HepG2 (cell line): ENCODE data around the gene FUT1. TPM values are rescaled to one million over a fixed set of nuclear protein-coding genes. Genes with fewer than 3 reads are reported as not detected.

ENCODE experiments used
- KAT8 ChIP-seq: IDR thresholded peaks from 2 replicates; pipeline ENCODE4 v1.6.1; 2016; ENCODE audit warnings: missing genetic modification reagents, missing compliant biosample characterization
- REL ChIP-seq: sonication (generic); formaldehyde crosslinking; conservative IDR thresholded peaks from 2 replicates; pipeline ENCODE4 v1.8.0; 2022; ENCODE audit warnings: mild to moderate bottlenecking, missing genetic modification reagents, moderate library complexity
- REPIN1 ChIP-seq: sonication (generic); formaldehyde crosslinking; IDR thresholded peaks from 2 replicates; pipeline ENCODE4 v1.8.0; 2022; ENCODE audit warnings: missing genetic modification reagents, low read depth, mild to moderate bottlenecking, borderline replicate concordance
- TBL1XR1 ChIP-seq: fragments of 150-350 bp; IDR thresholded peaks from 2 replicates; pipeline ENCODE4 v1.6.1; 2014; ENCODE audit warnings: borderline replicate concordance, low read length; ENCODE audit not compliant: partially characterized antibody
- TCF7L2 ChIP-seq: IDR thresholded peaks from 2 replicates; pipeline ENCODE4 v1.6.1; 2011; ENCODE audit warnings: mild to moderate bottlenecking, low read depth, low read length, moderate library complexity
- ZFP36 ChIP-seq: fragments of 150-350 bp; IDR thresholded peaks from 2 replicates; pipeline ENCODE4 v1.6.1; 2018; ENCODE audit warnings: borderline replicate concordance, low read length, low read depth; ENCODE audit not compliant: partially characterized antibody
- ZNF180 ChIP-seq: sonication (generic); formaldehyde crosslinking; IDR thresholded peaks from 2 replicates; pipeline ENCODE4 v1.4.0; 2020; ENCODE audit warnings: low read depth, missing genetic modification reagents, borderline replicate concordance
- ZNF33A ChIP-seq: sonication (generic); formaldehyde crosslinking; IDR thresholded peaks from 2 replicates; pipeline ENCODE4 v1.5.1; 2020; ENCODE audit warnings: missing genetic modification reagents, mild to moderate bottlenecking, moderate library complexity, borderline replicate concordance
- ZNF607 ChIP-seq: sonication (generic); formaldehyde crosslinking; IDR thresholded peaks from 2 replicates; pipeline ENCODE4 v1.5.1; 2020; ENCODE audit warnings: missing genetic modification reagents, mild to moderate bottlenecking, borderline replicate concordance
- ZNF7 ChIP-seq: IDR thresholded peaks from 2 replicates; pipeline ENCODE4 v1.6.1; 2016; ENCODE audit warnings: missing biosample characterization, missing genetic modification reagents
- ZNF780A ChIP-seq: sonication (generic); formaldehyde crosslinking; IDR thresholded peaks from 2 replicates; pipeline ENCODE4 v1.8.0; 2022; ENCODE audit warnings: mild to moderate bottlenecking, missing genetic modification reagents, moderate library complexity
- polyA plus RNA-seq, 8 experiments: library from polyadenylated mRNA; depleted of rRNA in 3 of 8; stranded (reverse) in 7 of 8; unstranded in 1 of 8; fragments of >200 nt; fragmentation: Illumina TruSeq in 4 of 8; extraction: Trizol in 4 of 8; gene quantifications; 2 replicates each; pipeline versions ENCODE4 v1.2.1 to v1.2.3, GENCODE V29; 2011 to 2016; ENCODE audit warnings: low read depth in 4 of 8, missing spikeins in 1 of 8, mixed read lengths in 1 of 8; ENCODE audit not compliant: insufficient read depth in 1 of 8
- total RNA-seq, 5 experiments: library from RNA; depleted of rRNA; stranded (reverse); fragments of >200 nt; fragmentation: Illumina TruSeq; extraction: Trizol; gene quantifications; 2 replicates each; pipeline ENCODE4 v1.2.3, GENCODE V29; 2016; ENCODE audit warnings: low read depth in 1 of 5
- TF ChIP-seq, protein P1 (sequence below): sonication (generic); formaldehyde crosslinking; IDR thresholded peaks from 2 replicates; pipeline ENCODE4 v1.4.0; 2020; ENCODE audit warnings: missing genetic modification reagents
- TF ChIP-seq, protein P2 (sequence below): sonication (generic); formaldehyde crosslinking; IDR thresholded peaks from 2 replicates; pipeline ENCODE4 v1.9.0; 2021; ENCODE audit warnings: mild to moderate bottlenecking, missing genetic modification reagents
- TF ChIP-seq, protein P3 (sequence below): fragments of 450-650 bp; IDR thresholded peaks from 2 replicates; pipeline ENCODE4 v1.6.1; 2016

Gene FUT1
- total and polyA plus RNA-seq, 2 of the 13 experiments (the other 11 are each of a cell fraction or from before 2014, with no cell fraction given): 0.07 to 1.1 TPM

- TF ChIP-seq, protein P1, sequence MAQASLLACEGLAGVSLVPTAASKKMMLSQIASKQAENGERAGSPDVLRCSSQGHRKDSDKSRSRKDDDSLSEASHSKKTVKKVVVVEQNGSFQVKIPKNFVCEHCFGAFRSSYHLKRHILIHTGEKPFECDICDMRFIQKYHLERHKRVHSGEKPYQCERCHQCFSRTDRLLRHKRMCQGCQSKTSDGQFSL (CRISPR knock-in tag): no peak
- no peak for TF ChIP-seq TCF7L2
- TF ChIP-seq ZNF33A (CRISPR knock-in tag): no peak
- TF ChIP-seq KAT8: peak; percentile 70
- no peak for TF ChIP-seq REL (CRISPR knock-in tag)
- TF ChIP-seq ZNF7 (CRISPR knock-in tag): no peak
- no peak for TF ChIP-seq ZNF180 (CRISPR knock-in tag)
- TF ChIP-seq, protein P2, sequence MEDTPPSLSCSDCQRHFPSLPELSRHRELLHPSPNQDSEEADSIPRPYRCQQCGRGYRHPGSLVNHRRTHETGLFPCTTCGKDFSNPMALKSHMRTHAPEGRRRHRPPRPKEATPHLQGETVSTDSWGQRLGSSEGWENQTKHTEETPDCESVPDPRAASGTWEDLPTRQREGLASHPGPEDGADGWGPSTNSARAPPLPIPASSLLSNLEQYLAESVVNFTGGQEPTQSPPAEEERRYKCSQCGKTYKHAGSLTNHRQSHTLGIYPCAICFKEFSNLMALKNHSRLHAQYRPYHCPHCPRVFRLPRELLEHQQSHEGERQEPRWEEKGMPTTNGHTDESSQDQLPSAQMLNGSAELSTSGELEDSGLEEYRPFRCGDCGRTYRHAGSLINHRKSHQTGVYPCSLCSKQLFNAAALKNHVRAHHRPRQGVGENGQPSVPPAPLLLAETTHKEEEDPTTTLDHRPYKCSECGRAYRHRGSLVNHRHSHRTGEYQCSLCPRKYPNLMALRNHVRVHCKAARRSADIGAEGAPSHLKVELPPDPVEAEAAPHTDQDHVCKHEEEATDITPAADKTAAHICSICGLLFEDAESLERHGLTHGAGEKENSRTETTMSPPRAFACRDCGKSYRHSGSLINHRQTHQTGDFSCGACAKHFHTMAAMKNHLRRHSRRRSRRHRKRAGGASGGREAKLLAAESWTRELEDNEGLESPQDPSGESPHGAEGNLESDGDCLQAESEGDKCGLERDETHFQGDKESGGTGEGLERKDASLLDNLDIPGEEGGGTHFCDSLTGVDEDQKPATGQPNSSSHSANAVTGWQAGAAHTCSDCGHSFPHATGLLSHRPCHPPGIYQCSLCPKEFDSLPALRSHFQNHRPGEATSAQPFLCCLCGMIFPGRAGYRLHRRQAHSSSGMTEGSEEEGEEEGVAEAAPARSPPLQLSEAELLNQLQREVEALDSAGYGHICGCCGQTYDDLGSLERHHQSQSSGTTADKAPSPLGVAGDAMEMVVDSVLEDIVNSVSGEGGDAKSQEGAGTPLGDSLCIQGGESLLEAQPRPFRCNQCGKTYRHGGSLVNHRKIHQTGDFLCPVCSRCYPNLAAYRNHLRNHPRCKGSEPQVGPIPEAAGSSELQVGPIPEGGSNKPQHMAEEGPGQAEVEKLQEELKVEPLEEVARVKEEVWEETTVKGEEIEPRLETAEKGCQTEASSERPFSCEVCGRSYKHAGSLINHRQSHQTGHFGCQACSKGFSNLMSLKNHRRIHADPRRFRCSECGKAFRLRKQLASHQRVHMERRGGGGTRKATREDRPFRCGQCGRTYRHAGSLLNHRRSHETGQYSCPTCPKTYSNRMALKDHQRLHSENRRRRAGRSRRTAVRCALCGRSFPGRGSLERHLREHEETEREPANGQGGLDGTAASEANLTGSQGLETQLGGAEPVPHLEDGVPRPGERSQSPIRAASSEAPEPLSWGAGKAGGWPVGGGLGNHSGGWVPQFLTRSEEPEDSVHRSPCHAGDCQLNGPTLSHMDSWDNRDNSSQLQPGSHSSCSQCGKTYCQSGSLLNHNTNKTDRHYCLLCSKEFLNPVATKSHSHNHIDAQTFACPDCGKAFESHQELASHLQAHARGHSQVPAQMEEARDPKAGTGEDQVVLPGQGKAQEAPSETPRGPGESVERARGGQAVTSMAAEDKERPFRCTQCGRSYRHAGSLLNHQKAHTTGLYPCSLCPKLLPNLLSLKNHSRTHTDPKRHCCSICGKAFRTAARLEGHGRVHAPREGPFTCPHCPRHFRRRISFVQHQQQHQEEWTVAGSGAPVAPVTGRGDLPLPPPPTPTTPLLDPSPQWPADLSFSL (CRISPR knock-in tag): no peak
- TF ChIP-seq ZNF780A (CRISPR knock-in tag): no peak
- TF ChIP-seq ZFP36: no peak
- TF ChIP-seq, protein P3, sequence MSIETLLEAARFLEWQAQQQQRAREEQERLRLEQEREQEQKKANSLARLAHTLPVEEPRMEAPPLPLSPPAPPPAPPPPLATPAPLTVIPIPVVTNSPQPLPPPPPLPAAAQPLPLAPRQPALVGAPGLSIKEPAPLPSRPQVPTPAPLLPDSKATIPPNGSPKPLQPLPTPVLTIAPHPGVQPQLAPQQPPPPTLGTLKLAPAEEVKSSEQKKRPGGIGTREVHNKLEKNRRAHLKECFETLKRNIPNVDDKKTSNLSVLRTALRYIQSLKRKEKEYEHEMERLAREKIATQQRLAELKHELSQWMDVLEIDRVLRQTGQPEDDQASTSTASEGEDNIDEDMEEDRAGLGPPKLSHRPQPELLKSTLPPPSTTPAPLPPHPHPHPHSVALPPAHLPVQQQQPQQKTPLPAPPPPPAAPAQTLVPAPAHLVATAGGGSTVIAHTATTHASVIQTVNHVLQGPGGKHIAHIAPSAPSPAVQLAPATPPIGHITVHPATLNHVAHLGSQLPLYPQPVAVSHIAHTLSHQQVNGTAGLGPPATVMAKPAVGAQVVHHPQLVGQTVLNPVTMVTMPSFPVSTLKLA: no peak
- no peak for TF ChIP-seq ZNF607 (CRISPR knock-in tag)
- no peak; the same call in 1 of the 2 replicates for TF ChIP-seq REPIN1 (CRISPR knock-in tag)
- TF ChIP-seq TBL1XR1: peak; percentile 72
These were observed 42.7 kb upstream of the FUT1 start (continued) for GRCh38 chr19:48795055-48795684.
